Neural progenitor cell (in vitro differentiated cells): ENCODE data around the gene GJA10.

Experiments
- CTCF ChIP-seq: fragments of 200-600 bp; sonication (generic); IDR thresholded peaks from 2 replicates; pipeline ENCODE4 v1.5.1; 2017; ENCODE audit warnings: antibody characterized with exemption, mild to moderate bottlenecking
- EZH2 ChIP-seq: fragments of 200-600 bp; sonication (generic); IDR thresholded peaks from 2 replicates; pipeline ENCODE4 v1.6.1; 2017; ENCODE audit warnings: antibody characterized with exemption, mild to moderate bottlenecking, moderate library complexity
- EZH2phosphoT487 ChIP-seq: fragments of 200-600 bp; sonication (generic); IDR thresholded peaks from 2 replicates; pipeline ENCODE4 v1.6.1; 2017; ENCODE audit warnings: antibody characterized with exemption

GRCh38 chr6:89866024-89866678, 28.1 kb upstream of the GJA10 start:
- TF ChIP-seq CTCF (no peak), EZH2 (no peak), EZH2phosphoT487 (no peak)
